PC-3 (cell line): Measurements from ENCODE around the gene DRAP1. TPM values are rescaled to one million over a fixed set of nuclear protein-coding genes. Genes with fewer than 3 reads are reported as not detected.

Source experiments
- ATAC-seq: fragments of 200-7000 bp; cut with Tn5 transposase; 2 replicates; pipeline ENCODE4 v1.9.1; 2020; ENCODE audit warnings: mild to moderate bottlenecking, moderate library complexity
- BruUV-seq: library from RNA; stranded (reverse); fragments of 400-500 nt; replicated peaks from 2 replicates; lab custom pipeline; 2021; lab: Mats Ljungman, UMichigan
- CTCF ChIA-PET: fragments of 300-600 bp; sonication (Branson Sonifier 250); formaldehyde crosslinking; loops from one replicate; lab custom pipeline; 2022; ENCODE audit warnings: antibody characterized with exemption; lab: Charles Lee
- POLR2A ChIA-PET: fragments of 300-600 bp; sonication (Branson Sonifier 250); formaldehyde crosslinking; loops from one replicate; lab custom pipeline; 2022; ENCODE audit warnings: antibody characterized with exemption; ENCODE audit not compliant: unreplicated experiment; lab: Charles Lee
- DNase-seq: peaks from one replicate; pipeline ENCODE4 v3.0.0-alpha.2; 2015
- H2AFZ ChIP-seq: fragments of 300-600 bp; sonication (generic); 2 replicates; pipeline ENCODE4 v1.6.0; 2016; ENCODE audit warnings: antibody characterized with exemption, low read length
- H3F3A ChIP-seq: fragments of 300-600 bp; sonication (generic); one replicate; pipeline ENCODE4 v1.6.0; 2017; ENCODE audit warnings: antibody characterized with exemption, low read length, control low read depth, mild to moderate bottlenecking; ENCODE audit not compliant: unreplicated experiment
- H3K27ac ChIP-seq: fragments of 300-600 bp; sonication (generic); 2 replicates; pipeline ENCODE4 v1.5.1; 2016; ENCODE audit warnings: mild to moderate bottlenecking, low read length
- H3K27me3 ChIP-seq: fragments of 300-600 bp; sonication (generic); 2 replicates; pipeline ENCODE4 v1.6.1; 2016; ENCODE audit warnings: low read length, mixed read lengths
- H3K36me3 ChIP-seq: fragments of 300-600 bp; sonication (generic); 2 replicates; pipeline ENCODE4 v1.6.1; 2016; ENCODE audit warnings: low read depth, mixed run types, low read length, mixed read lengths
- H3K4me1 ChIP-seq: fragments of 300-600 bp; sonication (generic); 2 replicates; pipeline ENCODE4 v1.5.1; 2016; ENCODE audit warnings: low read length; ENCODE audit not compliant: insufficient read depth
- H3K4me2 ChIP-seq: fragments of 300-600 bp; sonication (generic); 2 replicates; pipeline ENCODE4 v1.6.0; 2016; ENCODE audit warnings: low read length
- H3K4me3 ChIP-seq: fragments of 300-600 bp; sonication (generic); 2 replicates; pipeline ENCODE4 v1.5.1; 2016; ENCODE audit warnings: mild to moderate bottlenecking, low read length, mixed read lengths
- H3K79me2 ChIP-seq: fragments of 300-600 bp; sonication (generic); 2 replicates; pipeline ENCODE4 v1.6.1; 2017; ENCODE audit warnings: low read length, mixed read lengths
- H3K9ac ChIP-seq: fragments of 300-600 bp; sonication (generic); 2 replicates; pipeline ENCODE4 v1.6.0; 2016; ENCODE audit warnings: mild to moderate bottlenecking, low read length
- H3K9me2 ChIP-seq: fragments of 300-600 bp; sonication (generic); replicated peaks from 2 replicates; pipeline ENCODE4 v1.6.1; 2016; ENCODE audit warnings: mixed run types, low read length, mixed read lengths
- H3K9me3 ChIP-seq: fragments of 300-600 bp; sonication (generic); 2 replicates; pipeline ENCODE4 v1.6.1; 2016; ENCODE audit warnings: low read length, mixed read lengths
- H4K20me1 ChIP-seq: fragments of 300-600 bp; sonication (generic); 2 replicates; pipeline ENCODE4 v1.6.1; 2016; ENCODE audit warnings: low read length, mixed read lengths
- CTCF ChIP-seq: fragments of 300-600 bp; sonication (generic); conservative IDR thresholded peaks from 2 replicates; pipeline ENCODE4 v1.5.1; 2017; ENCODE audit warnings: antibody characterized with exemption, low read depth, mild to moderate bottlenecking, low read length
- EZH2 ChIP-seq: fragments of 300-600 bp; sonication (generic); IDR thresholded peaks from one replicate; pipeline ENCODE4 v1.6.1; 2017; ENCODE audit warnings: antibody characterized with exemption, mild to moderate bottlenecking, low read length; ENCODE audit not compliant: unreplicated experiment
- EZH2phosphoT487 ChIP-seq: fragments of 300-600 bp; sonication (generic); IDR thresholded peaks from 2 replicates; pipeline ENCODE4 v1.6.1; 2018; ENCODE audit warnings: mild to moderate bottlenecking, antibody characterized with exemption, low read length, borderline replicate concordance
- intact Hi-C: fragments of 100-400 bp; cut with micrococcal nuclease; formaldehyde crosslinking; loops from 2 replicates; pipeline ENCODE4 v1.9.0; 2023
- total RNA-seq: library from RNA; depleted of rRNA; stranded (reverse); fragments of >200 nt; gene quantifications from 2 replicates; pipeline ENCODE4 v1.2.3, GENCODE V29; 2014

The DRAP1 gene
- total RNA-seq, 1 experiment from 2014 or later: 944 TPM

GRCh38 chr11:65886826-65887722, 32.2 kb upstream of the DRAP1 start:
- H3K79me2 ChIP-seq: peaks cover 36% of the 10 kb centered on the region
- no peak overlapping the region for H2AFZ ChIP-seq
- H3K4me1 ChIP-seq: peaks cover 31% of the 10 kb centered on the region
- H3K27me3 ChIP-seq: no peaks in the 10 kb centered on the region
- POLR2A ChIA-PET: interaction anchor here (1.5 kb wide), 1 partner anchor 99 kb away, joined by 5 read pairs; no protein-coding TSS in a partner anchor
- no peaks in the 10 kb centered on the region for H3K9me2 ChIP-seq
- peaks cover 7% of the 10 kb centered on the region for H3F3A ChIP-seq
- peak overlapping the region; percentile 72 for H3K4me3 ChIP-seq
- no peak overlapping the region for H3K27ac ChIP-seq
- no peak for TF ChIP-seq EZH2
- TF ChIP-seq EZH2phosphoT487: no peak
- no peak for TF ChIP-seq CTCF
- peaks cover 35% of the 10 kb centered on the region for H3K36me3 ChIP-seq
- peak overlapping the region; percentile 96 for H3K4me2 ChIP-seq
- ATAC-seq (no peak), DNase-seq (peak; percentile 44)
- no peaks in the 10 kb centered on the region for H3K9me3 ChIP-seq
- no TSS peak for BruUV-seq
- CTCF ChIA-PET: interaction anchor here (1.3 kb wide), 1 partner anchor 175 kb away, joined by 4 read pairs; the partner anchor contains the start of gene KAT5
- H4K20me1 ChIP-seq: no peaks in the 10 kb centered on the region
- intact Hi-C loops: no loop called here
- peak overlapping the region; percentile 54 for H3K9ac ChIP-seq

GRCh38 chr11:65887723-65888162, 31.5 kb upstream of the DRAP1 start:
- no peaks in the 10 kb centered on the region for H3K9me3 ChIP-seq
- peak overlapping the region; percentile 96 for H3K4me2 ChIP-seq
- peaks cover 4% of the 10 kb centered on the region; the same call in 1 of the 2 replicates for H4K20me1 ChIP-seq
- peak overlapping the region; percentile 72 for H3K4me3 ChIP-seq
- no peaks in the 10 kb centered on the region for H3K9me2 ChIP-seq
- peaks cover 32% of the 10 kb centered on the region for H3K36me3 ChIP-seq
- ChIA-PET CTCF (interaction anchor here (0.5 to 2.3 kb wide), 20 partner anchors 11 to 456 kb away, joined by 3 to 26 read pairs (median 7); partner anchors contain the start of genes FOSL1, KAT5 and MUS81), POLR2A (interaction anchor here (0.6 to 1.6 kb wide), 10 partner anchors 13 to 176 kb away, joined by 4 to 42 read pairs (median 15); partner anchors contain the start of gene MUS81)
- H3K27me3 ChIP-seq: no peaks in the 10 kb centered on the region
- H3K9ac ChIP-seq: peak overlapping the region; percentile 54
- DNase-seq (peak; percentile 54), ATAC-seq (no peak)
- peaks cover 12% of the 10 kb centered on the region for H3F3A ChIP-seq
- no peak for TF ChIP-seq EZH2
- no peak for TF ChIP-seq EZH2phosphoT487
- TF ChIP-seq CTCF: no peak
- intact Hi-C loops: loop anchor here (1.0 to 2.0 kb wide), 2 partner anchors 29 to 102 kb away; partner anchors contain the start of gene CFL1
- H3K79me2 ChIP-seq: peaks cover 36% of the 10 kb centered on the region
- peak overlapping the region; percentile 75 for H2AFZ ChIP-seq
- BruUV-seq: no TSS peak
- H3K4me1 ChIP-seq: peaks cover 31% of the 10 kb centered on the region
- H3K27ac ChIP-seq: no peak overlapping the region; the same call in 1 of the 2 replicates
